Stimulated activated CD8-positive, alpha-beta memory T cell treated with anti-CD3 and anti-CD28 coated beads, Interleukin-12 subunit alpha, Interleukin-12 subunit beta, amount 100 ng/mL, for 24 hours (primary cell): ENCODE results near the gene PRR5L.

Experiments
- DNase-seq: peaks from one replicate; pipeline ENCODE4 v3.0.0-alpha.2; 2020; ENCODE audit errors: extremely low read depth

The PRR5L gene

GRCh38 chr11:36326524-36327419 is 30.7 kb downstream of the PRR5L start:
- DNase-seq, result no peak

GRCh38 chr11:36328966-36329673 is 33.0 kb downstream of the PRR5L start:
- no peak for DNase-seq

- no peak for DNase-seq
Measured at GRCh38 chr11:36330411-36330810, 34.3 kb downstream of the PRR5L start.

- DNase-seq, result no peak
Measured at GRCh38 chr11:36333468-36333867, 37.4 kb downstream of the PRR5L start.

GRCh38 chr11:36333897-36334296 is 37.8 kb downstream of the PRR5L start:
- DNase-seq, result no peak

GRCh38 chr11:36339888-36340287 is 43.8 kb downstream of the PRR5L start:
- DNase-seq, result no peak

GRCh38 chr11:36340897-36341296 is 44.8 kb downstream of the PRR5L start:
- DNase-seq, result no peak

GRCh38 chr11:36341915-36342314 is 45.8 kb downstream of the PRR5L start:
- DNase-seq, result no peak

- DNase-seq, result no peak
Measured at GRCh38 chr11:36342327-36342726, 46.2 kb downstream of the PRR5L start.

- DNase-seq, result no peak
Measured at GRCh38 chr11:36343436-36343835, 47.3 kb downstream of the PRR5L start.

- no peak for DNase-seq
Measured at GRCh38 chr11:36345084-36345511, 49.0 kb downstream of the PRR5L start.

GRCh38 chr11:36345535-36346141 is 49.5 kb downstream of the PRR5L start:
- DNase-seq, result no peak

- no peak for DNase-seq
Measured at GRCh38 chr11:36346562-36347383, 50.7 kb downstream of the PRR5L start.

GRCh38 chr11:36347384-36347906 is 51.4 kb downstream of the PRR5L start:
- no peak for DNase-seq

GRCh38 chr11:36349351-36350136 is 53.5 kb downstream of the PRR5L start:
- no peak for DNase-seq

GRCh38 chr11:36350137-36350513 is 54.0 kb downstream of the PRR5L start:
- DNase-seq, result no peak

- DNase-seq, result no peak
Measured at GRCh38 chr11:36352922-36353321, 56.8 kb downstream of the PRR5L start.

- DNase-seq, result no peak
Measured at GRCh38 chr11:36354221-36355003, 58.3 kb downstream of the PRR5L start.

GRCh38 chr11:36356201-36356600 is 60.1 kb downstream of the PRR5L start:
- DNase-seq, result no peak

- DNase-seq, result no peak
Measured at GRCh38 chr11:36357831-36358230, 61.7 kb downstream of the PRR5L start.
